OCI-LY3 (cell line): ENCODE data around the gene CDC42EP1.
"Not testable (repeated sequence)": the region's sequence is repeated elsewhere in the genome, so short reads cannot be mapped to it uniquely, and the experiment has no call there.

Source experiments
- CTCF ChIP-seq: fragments of 200-600, 300-600 bp; sonication (generic); IDR thresholded peaks from 2 replicates; pipeline ENCODE4 v1.5.1; 2014; ENCODE audit warnings: antibody characterized with exemption, low read length, low read depth
- EZH2phosphoT487 ChIP-seq: fragments of 200-600 bp; shearing (Covaris generic); IDR thresholded peaks from 2 replicates; pipeline ENCODE4 v1.6.1; 2018; ENCODE audit warnings: antibody characterized with exemption, mixed run types, low read depth

DNA sequence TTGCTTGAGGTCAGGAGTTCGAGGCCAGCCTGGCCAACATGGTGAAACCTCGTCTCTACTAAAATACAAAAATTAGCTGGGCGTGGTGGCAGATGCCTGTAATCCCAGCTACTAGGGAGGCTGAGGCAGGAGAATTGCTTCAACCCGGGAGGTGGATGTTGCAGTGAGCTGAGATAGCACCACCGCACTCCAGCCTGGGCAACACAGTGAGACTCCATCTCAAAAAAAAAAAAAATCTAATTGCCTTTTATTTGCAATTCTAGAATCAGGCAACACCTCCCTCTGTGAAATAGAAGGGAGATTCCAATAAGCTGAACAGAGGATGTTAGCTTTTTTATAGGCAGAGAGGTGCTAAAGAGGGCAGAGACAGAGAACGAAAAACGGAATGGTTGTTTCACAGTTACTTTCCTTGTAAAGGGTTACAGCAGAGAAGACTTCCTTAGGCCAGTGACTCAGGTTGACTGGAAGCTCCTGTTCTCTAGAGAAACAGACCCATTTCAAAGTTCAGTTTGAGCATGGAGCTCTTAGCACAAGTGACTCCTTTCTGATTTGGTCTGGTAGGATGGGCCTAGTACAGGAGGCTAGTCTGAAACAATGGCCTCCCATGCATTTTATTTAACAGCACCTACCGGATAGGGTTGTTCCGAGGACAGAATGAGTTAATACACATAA lies 33.1 kb upstream of the CDC42EP1 start:
- not testable (repeated sequence) for TF ChIP-seq CTCF, EZH2phosphoT487
